ENCODE data around the gene FRMD6. TPM values are rescaled to one million over a fixed set of nuclear protein-coding genes. Genes with fewer than 3 reads are reported as not detected.
"Not testable (repeated sequence)": the region's sequence is repeated elsewhere in the genome, so short reads cannot be mapped to it uniquely, and the experiment has no call there.

The FRMD6 gene
- total and polyA plus RNA-seq, 9 donors, result 15.3 to 79.2 (median 33.3) TPM

DNA sequence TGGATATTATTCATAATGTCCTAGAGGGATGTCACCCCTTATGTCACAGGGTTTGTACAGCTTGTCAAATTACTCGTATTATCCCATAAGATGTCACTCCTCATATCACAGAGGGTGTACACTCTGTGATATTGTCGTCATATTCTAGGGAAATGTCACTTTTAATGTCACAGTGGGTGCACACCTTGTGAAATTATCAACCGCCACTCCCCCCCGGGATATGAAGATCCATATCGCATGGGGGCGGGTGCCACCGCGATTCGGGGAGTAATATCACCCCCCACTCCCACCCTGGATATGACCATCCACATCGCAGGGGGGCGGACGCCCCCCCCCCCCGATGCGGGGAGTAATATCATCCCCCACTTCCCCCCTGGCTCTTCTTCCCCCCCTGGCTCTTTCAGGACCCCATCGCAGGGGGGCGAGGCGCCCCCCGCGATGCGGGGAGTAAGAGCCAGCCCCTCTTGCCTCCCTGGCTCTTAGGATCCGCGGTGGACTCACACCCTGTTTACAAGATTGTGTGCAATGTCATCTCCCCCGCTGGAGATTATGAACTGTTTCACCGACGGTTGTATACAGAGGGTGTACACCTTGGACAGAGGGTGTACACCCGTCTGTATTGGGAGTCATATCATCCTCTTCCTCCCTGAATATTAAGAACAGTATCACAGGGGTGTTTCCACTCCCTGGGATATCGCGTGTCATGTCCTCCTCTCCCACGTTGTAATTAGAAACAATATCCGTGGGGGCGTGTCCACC is 92.8 kb downstream of the FRMD6 start:
- Histone ChIP-seq H3K27me3 (no peaks in the 10 kb centered on the region), H3K27ac (no peak overlapping the region), H3K4me3 (no peak overlapping the region), H3K9me3 (no peaks in the 10 kb centered on the region), H3K4me1 (ENCODE audit: insufficient read depth) (no peaks in the 10 kb centered on the region), H3K36me3 (no peaks in the 10 kb centered on the region)
- DNase-seq, result no peak
- TF ChIP-seq EP300 (IDR thresholded peaks at IDR 0.05) (no peak), POLR2A (IDR thresholded peaks at IDR 0.05) (no peak)
- TF ChIP-seq, protein P1, sequence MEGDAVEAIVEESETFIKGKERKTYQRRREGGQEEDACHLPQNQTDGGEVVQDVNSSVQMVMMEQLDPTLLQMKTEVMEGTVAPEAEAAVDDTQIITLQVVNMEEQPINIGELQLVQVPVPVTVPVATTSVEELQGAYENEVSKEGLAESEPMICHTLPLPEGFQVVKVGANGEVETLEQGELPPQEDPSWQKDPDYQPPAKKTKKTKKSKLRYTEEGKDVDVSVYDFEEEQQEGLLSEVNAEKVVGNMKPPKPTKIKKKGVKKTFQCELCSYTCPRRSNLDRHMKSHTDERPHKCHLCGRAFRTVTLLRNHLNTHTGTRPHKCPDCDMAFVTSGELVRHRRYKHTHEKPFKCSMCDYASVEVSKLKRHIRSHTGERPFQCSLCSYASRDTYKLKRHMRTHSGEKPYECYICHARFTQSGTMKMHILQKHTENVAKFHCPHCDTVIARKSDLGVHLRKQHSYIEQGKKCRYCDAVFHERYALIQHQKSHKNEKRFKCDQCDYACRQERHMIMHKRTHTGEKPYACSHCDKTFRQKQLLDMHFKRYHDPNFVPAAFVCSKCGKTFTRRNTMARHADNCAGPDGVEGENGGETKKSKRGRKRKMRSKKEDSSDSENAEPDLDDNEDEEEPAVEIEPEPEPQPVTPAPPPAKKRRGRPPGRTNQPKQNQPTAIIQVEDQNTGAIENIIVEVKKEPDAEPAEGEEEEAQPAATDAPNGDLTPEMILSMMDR (IDR thresholded peaks at IDR 0.05), result no peak
- 81 to 87% (median 86%) methylated on average over 26 to 31 of the region's 31 CpGs for WGBS, 3 donors
- intact Hi-C loops (cut with DNase I), result no loop called here

DNA sequence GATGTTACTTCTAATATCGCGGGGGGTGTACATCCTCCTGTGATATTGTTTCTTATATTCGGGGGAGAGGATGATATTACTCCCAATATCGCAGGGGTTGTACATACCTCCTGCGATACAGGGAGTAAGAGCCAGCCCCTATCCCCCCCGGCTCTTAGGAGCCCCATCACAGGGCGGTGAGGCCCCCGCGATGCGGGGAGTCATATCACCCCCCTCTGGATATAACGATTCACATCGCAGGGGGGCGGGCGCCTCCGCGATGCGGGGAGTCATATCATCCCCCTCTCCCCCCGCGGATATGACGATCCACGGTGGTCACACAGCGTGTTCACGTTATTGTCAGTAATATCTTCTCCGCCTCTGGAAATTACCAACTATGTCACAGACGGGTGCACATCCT is 95.1 kb downstream of the FRMD6 start:
- intact Hi-C loops (cut with DNase I); H3K4me1 ChIP-seq (ENCODE audit: insufficient read depth); H3K36me3 ChIP-seq; H3K9me3 ChIP-seq; H3K4me3 ChIP-seq; H3K27ac ChIP-seq; DNase-seq; H3K27me3 ChIP-seq: not testable (repeated sequence)
- 73 to 92% (median 85%) methylated on average over 18 to 25 of the region's 25 CpGs for WGBS, 3 donors

DNA sequence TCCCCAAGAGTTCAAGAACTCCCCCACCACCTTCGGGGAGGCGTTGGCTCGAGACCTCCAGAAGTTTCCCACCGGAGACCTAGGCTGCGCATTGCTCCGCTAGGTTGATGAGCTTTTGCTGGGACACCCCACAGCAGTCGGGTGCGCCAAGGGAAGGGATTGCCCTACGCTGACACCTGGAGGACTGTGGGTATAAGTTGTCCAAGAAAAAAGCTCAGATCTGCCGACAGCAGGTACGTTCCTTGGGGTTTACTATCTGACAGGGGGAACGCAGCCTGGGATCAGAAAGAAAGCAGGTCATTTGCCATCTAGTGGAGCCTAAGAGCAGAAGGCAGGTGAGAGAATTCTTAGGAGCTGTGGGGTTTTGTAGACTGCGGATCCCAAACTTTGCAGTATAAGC is 98.8 kb downstream of the FRMD6 start:
- DNase-seq, result no peak
- Histone ChIP-seq H3K4me1 (ENCODE audit: insufficient read depth) (no peaks in the 10 kb centered on the region), H3K9me3 (no peaks in the 10 kb centered on the region), H3K27ac (no peak overlapping the region), H3K27me3 (no peaks in the 10 kb centered on the region), H3K36me3 (no peaks in the 10 kb centered on the region), H3K4me3 (no peak overlapping the region)
- intact Hi-C loops (cut with DNase I), result no loop called here
- 67 to 75% (median 74%) methylated on average over 10 to 13 of the region's 13 CpGs for WGBS, 3 donors
- TF ChIP-seq EP300 (IDR thresholded peaks at IDR 0.05) (no peak), POLR2A (IDR thresholded peaks at IDR 0.05) (no peak)
- TF ChIP-seq, protein P1 (IDR thresholded peaks at IDR 0.05), result no peak

DNA sequence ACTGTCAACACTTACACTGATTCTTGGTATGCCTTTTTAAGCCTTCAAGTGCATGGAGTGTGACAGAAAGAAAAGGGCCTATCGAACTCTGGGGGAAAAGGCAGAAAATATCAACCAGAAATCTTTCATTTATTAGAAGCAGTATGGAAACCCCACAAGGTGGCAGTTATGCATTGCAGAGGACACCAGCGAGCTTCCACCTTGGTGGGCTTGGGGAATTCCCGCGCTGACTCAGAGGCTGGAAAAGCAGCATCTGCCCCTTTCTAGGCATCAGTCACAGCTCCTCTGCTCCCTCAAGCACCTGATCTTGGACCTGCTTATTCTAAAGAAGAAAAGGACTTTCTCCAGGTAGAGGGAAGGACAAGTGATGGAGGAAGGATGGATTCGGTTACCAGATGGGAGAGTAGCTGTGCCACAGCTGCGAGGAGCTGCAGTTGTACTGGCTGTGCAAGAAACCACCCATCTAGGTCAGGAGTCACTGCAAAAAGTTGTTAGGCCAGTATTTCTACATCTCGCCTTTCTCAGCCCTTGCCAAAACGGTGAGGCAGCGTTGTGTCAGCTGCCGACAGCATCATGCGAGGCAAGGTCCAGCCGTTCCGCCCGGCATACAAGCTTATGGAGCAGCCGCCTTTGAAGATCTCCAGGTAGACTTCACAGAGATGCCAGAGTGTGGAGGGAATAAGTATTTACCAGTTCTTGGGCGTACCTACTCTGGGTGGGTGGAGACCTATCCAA is 100.1 kb downstream of the FRMD6 start:
- H3K9me3 ChIP-seq; H3K27me3 ChIP-seq; H3K4me1 ChIP-seq (ENCODE audit: insufficient read depth); DNase-seq; H3K4me3 ChIP-seq; H3K36me3 ChIP-seq; intact Hi-C loops (cut with DNase I); H3K27ac ChIP-seq: not testable (repeated sequence)
- WGBS, 3 donors, result 87 to 91% (median 90%) methylated on average over 16 of the region's 16 CpGs

DNA sequence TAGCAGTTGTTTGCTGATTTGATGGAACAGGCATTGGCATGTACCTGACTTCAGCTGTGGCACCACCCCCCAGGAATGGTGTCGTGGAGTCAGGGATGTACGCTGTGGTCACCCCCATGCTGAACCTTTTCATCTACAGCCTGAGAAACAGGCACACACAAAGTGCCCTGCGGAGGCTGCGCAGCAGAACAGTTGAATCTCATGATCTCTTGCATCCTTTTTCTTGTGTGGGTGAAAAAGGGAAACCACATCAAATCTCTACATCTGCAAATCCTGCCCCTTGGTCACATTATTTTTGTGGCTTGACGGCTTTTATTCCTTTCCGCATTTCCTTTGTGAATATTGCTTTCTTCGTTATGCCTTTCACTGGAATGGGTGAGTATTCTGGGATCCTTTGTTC is 106.0 kb downstream of the FRMD6 start:
- H3K36me3 ChIP-seq; H3K27ac ChIP-seq; H3K9me3 ChIP-seq; DNase-seq; intact Hi-C loops (cut with DNase I); H3K4me1 ChIP-seq (ENCODE audit: insufficient read depth); H3K4me3 ChIP-seq; H3K27me3 ChIP-seq: not testable (repeated sequence)
- 80 to 91% (median 86%) methylated on average over 7 of the region's 7 CpGs for WGBS, 3 donors

DNA sequence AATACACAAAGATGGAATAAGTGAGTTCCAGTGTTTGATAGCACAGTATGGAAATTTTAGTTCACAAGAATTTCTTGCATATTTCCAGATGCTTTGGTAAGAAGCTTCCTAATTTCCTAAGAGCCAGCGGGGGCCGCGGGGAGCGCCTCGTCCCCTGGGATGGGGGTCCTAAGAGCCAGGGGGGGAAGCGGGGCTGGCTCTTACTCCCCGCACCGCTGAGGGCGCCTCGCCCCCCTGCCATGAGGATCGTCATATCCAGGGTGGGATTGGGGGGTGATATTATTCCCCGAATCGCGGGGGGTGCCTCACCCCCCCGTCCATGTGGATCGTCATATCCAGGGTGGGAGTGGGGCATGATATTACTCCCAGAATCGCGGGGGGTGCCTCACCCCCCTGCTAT is 108.2 kb downstream of the FRMD6 start:
- H3K36me3 ChIP-seq, result no peaks in the 10 kb centered on the region
- TF ChIP-seq EP300 (IDR thresholded peaks at IDR 0.05) (no peak), POLR2A (IDR thresholded peaks at IDR 0.05) (no peak)
- TF ChIP-seq, protein P1 (IDR thresholded peaks at IDR 0.05), result no peak
- DNase-seq, result no peak
- no peaks in the 10 kb centered on the region for H3K4me1 ChIP-seq (ENCODE audit: insufficient read depth)
- H3K4me3 ChIP-seq, result no peak overlapping the region
- H3K27me3 ChIP-seq, result no peaks in the 10 kb centered on the region
- intact Hi-C loops (cut with DNase I), result no loop called here
- H3K27ac ChIP-seq, result no peak overlapping the region
- WGBS, 3 donors, result 89 to 93% (median 90%) methylated on average over 18 of the region's 18 CpGs
- H3K9me3 ChIP-seq, result no peaks in the 10 kb centered on the region

DNA sequence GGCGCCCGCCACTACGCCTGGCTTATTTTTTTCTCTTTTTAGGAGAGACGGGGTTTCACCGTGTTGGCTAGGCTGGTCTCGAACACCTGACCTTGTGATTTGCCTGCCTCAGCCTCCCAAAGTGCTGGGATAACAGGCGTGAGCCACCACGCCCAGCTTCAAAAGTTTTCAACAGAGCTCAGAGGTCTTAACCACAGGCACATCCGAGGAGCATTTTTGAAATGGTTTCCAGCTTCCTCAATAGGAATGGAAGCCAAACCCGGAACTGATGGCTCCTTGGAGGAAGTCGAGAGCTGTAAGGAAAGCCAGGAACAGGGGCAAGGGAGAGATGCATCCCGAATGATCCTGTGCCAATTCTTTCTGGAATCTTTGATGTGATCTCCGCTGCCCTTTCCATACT is 114.0 kb downstream of the FRMD6 start:
- H3K9me3 ChIP-seq; H3K36me3 ChIP-seq; H3K27ac ChIP-seq; H3K4me3 ChIP-seq; H3K27me3 ChIP-seq; intact Hi-C loops (cut with DNase I); DNase-seq; H3K4me1 ChIP-seq (ENCODE audit: insufficient read depth): not testable (repeated sequence)
- 83 to 86% (median 84%) methylated on average over 13 of the region's 13 CpGs for WGBS, 3 donors

DNA sequence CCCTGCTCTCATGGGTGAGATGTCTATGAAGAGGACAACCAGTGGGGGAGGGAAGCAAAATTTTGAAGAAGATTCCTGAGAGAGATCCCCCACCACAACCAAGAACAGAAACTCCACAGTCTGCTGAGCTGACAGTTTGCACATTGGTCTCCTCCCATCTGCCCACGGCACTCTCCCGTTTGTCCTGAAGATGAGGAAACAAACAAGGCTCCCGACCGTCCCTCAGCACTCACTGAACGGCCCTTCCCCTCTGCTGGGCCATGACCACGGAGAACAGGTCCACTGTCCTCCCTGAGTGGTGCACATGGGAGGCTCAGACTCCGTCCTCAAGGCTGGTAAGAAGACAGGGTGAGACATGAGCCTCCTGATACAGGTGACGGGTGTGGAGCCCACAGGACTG is 114.9 kb downstream of the FRMD6 start:
- H3K4me3 ChIP-seq; intact Hi-C loops (cut with DNase I); H3K4me1 ChIP-seq (ENCODE audit: insufficient read depth); H3K27me3 ChIP-seq; H3K27ac ChIP-seq; DNase-seq; H3K9me3 ChIP-seq; H3K36me3 ChIP-seq: not testable (repeated sequence)
- WGBS, 3 donors, result 42 to 53% (median 51%) methylated on average over 8 of the region's 8 CpGs

Measured in ovary (tissue), 9 donors.